TTC549 (cell line): ENCODE data around the gene PI4KA.

ENCODE experiments used
- FAIRE-seq: peaks from 2 replicates; lab custom pipeline; 2012; peaks lifted over from hg19 to GRCh38; lab: Jason Lieb, UNC

The PI4KA gene

DNA sequence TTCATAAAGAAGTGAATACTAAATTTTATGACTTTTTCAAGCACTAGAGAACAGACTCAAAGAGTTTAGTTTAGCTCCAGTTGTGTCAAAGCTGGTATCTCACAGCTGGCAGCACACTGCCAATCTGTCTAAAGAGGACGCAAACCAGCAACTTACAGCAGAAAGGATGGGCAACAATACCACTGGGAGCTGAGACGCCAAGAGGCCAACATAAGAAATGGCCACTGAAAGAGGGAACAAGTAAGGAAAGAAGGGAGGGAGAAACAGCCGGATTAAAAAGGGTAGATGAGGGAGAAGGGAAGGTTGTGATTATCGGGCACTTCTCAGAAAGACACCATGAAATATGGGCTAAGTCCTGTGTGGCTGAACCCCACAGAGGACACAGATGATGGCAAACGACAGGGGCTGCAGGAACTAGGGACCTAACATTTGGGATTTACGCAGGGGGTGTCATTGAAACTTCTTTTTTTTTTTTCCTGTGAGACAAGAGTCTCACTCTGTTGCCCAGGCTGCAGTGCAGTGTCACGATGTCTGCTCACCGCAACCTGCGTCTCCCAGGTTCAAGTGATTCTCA lies 43.0 kb downstream of the PI4KA start:
- FAIRE-seq = no peak

DNA sequence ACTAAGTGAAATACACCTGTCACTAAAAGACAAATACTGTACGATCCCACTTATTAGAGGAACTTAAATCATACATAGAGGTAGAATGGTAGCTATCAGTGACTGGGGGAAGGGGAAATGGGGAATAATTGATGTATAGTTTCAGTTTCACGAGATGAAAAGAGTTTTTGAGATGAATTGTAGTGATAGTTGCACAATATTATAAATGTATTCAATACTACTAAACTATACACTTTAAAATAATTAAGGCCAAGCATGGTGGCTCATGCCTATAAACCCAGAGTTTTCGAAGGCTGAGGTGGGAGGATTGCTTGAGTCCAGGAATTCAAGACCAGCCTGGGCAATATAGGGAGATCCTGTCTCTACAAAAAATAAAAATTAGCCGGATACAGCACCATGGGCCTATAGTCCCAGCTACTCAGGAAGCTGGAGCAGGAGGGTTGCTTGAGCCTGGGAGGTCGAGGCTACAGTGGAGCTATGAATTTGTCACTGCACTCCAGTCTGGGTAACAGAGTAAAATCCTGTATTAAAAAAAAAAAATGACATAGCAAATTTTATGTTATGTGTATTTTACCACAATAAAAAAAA lies 44.3 kb downstream of the PI4KA start:
- no peak for FAIRE-seq

DNA sequence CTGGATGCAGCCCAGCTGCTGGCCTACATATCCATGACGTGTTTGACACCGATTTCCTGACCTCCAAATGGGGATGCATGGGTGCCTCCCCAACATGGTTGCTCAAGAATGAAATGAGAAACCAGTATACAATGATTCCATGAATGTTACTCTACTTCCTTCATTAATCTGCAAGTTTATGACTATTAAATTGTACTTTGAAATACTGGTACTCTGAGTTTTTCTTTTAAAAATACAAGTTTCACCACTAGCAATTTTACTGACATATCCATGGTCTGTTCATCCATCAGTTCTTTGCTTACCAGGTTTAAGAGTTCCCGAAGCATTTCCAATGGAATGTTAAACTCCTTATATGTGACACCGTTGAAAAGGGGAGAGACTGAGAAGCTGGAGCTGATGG lies 45.6 kb downstream of the PI4KA start:
- no peak for FAIRE-seq

DNA sequence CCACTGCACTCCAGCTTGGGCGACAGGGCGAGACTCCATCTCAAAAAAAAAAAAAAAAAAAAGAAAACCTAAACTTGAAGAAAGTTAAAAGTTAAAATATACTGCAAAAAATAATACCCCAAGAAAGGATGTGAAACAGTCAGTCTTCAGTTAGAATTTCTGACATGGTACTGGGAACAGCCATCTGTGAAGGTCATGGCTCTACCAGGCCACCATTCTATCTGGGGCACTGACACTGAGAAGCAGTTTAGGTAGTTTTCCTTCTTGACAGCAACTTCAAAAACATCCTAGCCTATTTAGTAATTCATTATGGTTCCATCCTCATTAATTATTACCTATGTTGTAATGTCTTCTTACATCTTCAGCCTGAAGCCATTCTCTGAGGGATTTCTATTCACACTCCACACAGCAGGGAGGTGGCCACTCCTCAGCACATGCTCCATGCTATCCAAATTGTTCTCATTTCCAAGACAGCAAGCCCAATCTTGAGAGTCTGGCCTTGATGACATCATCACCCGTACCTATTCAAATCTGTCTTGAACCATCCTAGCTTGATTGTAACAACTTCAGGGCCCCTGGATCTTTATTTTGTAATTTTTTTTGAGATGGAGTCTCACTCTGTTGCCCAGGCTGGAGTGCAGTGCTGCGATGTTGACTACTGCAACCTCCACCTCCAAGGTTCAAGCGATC lies 46.5 kb downstream of the PI4KA start:
- no peak for FAIRE-seq

DNA sequence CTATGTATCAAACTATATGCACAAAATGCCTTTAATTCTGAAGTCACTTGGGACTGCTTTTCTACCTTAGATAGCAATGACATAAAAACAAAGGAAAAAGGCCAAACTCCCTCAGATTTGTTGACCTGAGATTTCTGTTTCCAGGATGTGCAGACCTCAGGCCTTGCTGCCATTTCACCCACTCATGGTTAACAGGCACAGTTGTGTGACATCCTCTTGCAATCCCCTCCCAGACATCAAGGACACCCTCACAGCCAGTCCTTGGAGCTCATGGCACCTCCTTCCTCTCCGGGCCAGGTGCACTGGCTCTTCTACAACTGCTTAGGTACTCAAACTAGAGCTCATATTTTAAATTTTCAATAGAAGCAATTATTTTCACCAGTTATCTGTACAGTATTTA lies 47.4 kb downstream of the PI4KA start:
- FAIRE-seq = no peak

DNA sequence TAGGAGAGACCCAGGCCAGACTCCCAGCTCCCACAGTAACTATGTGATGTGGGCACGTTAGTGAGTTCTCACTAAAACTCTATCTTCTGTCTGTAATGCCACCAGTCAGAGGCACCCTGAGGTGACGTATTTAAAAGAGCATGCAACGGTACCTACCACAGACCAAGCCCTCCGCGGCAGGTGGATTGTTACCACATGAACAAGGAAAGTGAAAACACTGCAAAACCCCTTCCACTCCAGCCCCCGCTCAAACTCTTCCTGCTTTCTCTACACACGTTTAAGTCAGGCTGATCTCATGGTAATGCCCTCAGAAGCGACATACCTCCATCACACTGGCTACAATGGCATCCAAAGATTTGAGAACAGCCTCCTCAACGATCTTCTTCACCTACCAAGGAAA lies 48.0 kb downstream of the PI4KA start:
- FAIRE-seq = no peak

DNA sequence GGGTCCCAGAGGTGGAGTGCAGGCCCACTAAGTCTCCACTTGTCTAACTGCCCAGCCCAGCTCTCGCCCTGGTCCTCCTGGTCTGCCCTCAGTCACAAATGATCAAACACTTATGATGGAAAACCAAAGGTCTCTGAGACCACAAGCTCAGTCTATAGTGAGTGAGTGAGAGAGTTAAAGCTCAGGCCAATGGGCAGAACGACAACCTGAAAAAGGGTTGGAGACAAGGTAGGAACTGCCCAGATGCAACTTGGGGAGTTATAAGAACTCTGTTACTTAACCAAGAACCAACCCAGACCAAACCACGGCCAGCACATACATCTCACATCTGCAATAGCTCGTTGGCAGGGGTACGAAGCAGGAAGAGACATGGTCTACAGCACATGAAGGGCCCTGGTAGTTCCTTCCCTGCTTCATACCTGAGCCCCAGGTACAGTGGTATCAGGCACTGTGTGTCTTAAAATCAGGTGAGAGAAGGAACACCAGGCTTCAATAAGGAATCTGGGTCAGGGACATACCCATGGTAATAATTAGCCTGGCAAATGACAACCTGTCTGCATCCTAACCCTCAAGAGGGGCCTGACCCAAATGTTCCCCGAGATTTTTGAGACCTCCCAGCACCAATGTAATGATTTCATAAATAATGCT lies 48.9 kb downstream of the PI4KA start:
- no peak for FAIRE-seq

DNA sequence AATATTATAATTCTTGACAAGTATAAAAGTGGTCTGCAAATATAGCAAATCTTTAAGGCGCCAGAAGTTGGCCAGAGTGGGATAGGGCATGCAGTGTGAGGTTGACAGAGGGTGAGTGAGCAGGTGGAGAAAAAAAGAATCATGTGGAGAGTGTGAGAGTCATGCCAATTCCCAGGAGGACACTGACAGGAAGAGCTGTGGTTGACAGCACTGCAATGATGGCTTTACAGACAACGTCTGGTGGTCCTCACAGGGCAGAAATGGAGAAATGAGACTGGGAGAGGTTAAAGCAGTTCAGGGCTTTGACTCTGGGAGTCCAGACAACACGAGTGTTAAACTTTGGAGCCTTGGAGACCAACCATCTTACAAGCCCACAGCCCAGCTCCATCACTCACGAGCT lies 49.8 kb downstream of the PI4KA start:
- FAIRE-seq = no peak

DNA sequence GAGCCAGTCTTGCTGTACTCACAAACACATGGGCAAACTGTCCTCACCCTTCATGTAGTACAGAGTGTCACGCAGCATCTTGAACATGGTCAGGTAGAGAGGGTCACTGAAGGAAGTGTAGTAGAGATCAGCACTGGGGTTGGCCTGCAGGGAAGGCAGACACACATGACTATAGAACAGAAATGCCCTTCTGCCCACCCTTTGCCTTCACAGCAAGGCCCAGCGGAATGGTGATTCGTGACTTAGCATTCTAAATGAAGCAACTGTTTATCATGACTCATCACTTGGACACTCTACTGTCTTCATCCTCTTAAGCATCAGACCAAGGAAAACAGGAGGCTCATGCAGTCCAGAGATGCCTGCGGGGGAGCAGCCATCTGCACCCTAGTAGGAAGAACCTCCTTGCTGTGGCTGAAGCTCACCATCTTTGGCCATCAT lies 51.3 kb downstream of the PI4KA start:
- FAIRE-seq = no peak

DNA sequence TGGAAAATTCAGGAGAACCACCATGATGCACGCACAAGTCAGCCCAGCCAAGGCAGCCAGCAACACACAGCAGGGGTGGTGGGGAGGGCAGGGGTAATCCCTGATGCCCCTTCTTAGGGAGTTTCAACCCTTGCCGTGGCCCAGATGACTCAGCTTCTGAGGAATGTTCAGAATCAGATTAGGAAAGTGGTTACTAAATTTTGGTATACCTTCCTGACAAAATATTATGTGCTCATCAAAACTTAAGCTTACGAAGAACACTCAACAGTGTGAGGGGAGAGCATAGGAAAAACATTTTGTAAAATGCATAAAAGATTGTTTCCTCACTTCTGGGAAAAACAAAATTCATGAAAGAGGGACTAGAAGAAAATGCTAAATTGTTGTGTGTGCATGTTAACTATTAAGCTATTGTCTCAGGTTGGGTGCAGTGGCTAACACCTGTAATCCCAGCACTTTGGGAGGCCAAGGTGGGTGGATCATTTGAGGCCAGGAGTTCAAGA lies 52.6 kb downstream of the PI4KA start:
- no peak for FAIRE-seq

DNA sequence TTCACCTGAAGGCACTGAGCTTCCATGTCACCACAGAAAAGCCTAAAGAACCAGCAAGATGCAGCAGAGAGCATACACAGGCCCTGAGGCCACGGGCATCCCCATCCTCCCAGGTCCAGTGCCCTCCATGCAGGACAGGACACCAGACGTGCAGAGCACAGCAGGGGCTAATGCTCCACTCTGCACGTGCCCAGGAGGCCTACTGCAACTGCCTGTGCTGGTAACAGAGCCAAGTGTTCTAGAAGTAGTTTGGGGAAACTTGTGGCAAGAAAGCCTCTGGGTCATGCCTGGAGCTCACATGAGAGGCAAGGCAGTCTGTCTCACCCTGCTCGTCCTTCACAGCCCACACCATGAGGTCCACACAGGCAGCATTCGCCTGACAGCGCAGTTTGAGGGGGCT lies 54.0 kb downstream of the PI4KA start:
- no peak for FAIRE-seq

DNA sequence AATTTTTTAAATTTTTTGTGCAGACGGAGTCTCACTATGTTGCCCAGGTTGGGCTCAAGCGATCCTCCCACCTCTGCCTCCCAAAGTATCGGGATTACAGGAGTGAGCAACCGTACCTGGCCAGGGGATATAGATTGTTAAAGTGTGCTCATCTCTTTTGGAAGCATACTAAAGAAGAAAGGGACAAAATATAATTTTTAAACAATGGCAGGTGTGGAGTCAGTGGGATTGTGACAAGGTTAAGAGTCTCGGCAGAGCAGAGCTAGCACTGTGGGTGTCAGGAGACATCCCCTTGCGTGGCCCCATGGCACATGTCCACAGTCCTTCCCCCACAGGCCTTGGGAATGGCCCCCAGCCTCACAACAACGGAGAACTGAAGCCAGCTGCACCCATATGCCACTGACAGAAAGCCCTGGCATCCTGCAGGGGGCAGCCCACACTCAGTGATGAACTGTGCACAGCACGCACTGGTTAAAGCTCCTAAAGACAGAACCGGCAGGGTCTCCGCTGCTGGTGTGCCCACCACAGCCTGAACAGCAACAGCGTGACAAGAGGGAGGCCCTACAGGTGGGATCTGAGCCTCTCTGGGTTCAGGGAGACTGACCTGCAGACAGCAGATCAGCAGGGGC lies 54.8 kb downstream of the PI4KA start:
- no peak for FAIRE-seq

DNA sequence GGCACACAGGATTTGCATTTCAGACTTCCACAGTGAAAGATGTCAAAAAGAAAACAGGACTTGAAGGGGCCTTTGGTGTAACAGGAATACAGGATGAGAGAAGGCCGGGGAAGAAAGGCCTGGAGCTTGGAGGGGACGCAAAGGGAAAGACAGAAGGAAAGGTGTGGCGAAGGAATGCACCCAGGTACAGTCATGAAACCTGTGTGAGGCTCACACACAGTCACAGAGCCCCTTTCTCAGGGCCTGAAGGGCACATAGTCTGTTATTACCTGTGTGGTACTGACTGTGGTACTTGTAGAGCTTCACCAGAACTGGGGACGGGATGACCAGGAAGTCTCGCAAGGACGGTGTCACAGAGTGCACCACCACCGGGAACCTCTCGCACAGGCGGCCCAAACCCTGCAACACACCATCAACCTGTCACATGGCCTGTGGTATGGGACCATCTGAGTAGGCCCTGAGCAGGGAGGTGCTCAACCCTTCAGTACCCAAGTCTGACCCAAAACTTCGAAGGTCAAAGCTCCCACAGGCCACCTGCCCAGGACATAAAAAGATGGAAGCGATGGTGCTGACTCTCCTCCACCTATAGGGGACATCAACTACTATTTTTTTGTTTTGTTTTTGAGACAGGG lies 55.6 kb downstream of the PI4KA start:
- FAIRE-seq = no peak

DNA sequence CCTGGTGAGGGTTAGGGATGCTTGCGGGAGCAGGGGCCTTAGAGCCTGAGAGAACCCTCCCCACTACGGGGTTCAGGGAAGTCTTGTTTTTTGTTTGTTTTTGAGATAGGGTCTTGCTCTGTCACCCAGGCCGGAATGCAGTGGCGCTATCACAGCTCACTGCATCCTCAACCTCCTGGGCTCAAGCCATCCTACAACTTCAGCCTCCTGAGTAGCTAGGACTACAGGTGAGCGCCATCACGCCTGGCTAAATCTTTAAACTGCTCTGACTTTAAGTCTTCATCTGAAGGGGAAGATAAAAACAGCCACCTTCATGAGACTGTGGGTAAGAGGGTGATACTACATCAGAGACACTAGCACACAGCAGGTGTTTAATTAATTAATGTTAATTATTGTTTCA lies 56.2 kb downstream of the PI4KA start:
- no peak for FAIRE-seq

DNA sequence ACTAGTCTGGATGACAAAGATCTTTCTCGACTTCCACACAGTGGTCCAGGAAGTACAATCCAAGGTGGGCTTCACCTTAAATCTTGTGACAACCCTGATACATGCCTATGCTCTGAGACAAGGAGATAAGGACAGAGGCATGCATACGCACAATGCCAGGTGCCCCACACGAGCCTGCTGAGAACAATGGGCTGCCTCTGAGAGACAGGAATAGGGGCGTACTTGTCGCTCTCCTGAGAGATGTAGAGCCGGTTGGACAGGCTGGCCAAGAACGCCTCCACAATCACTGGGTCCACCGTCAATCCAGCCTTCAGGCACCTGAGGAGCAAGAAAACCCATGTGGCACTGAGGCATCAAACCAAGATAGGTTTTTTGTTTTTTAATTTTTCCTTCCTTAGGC lies 59.2 kb downstream of the PI4KA start:
- FAIRE-seq = no peak

DNA sequence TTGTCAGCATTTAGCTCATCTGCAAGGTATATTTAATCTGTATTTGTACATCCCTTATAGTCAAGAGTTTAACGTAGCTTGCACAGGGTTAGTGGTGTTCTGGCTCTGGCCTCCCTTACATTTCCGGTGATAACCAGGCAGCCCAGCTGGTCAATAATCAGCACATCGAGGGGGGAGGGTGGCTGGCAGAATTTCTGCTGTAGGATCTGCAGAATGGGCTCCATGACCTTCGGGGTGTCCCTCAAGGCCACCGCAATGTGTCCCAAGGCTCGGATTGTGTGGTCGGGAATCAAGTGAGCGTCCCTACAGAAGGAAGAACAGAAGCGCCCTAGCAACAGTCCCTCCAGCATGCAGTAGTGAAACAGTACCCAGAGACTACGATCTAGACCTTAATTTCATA lies 59.6 kb downstream of the PI4KA start:
- FAIRE-seq = no peak

DNA sequence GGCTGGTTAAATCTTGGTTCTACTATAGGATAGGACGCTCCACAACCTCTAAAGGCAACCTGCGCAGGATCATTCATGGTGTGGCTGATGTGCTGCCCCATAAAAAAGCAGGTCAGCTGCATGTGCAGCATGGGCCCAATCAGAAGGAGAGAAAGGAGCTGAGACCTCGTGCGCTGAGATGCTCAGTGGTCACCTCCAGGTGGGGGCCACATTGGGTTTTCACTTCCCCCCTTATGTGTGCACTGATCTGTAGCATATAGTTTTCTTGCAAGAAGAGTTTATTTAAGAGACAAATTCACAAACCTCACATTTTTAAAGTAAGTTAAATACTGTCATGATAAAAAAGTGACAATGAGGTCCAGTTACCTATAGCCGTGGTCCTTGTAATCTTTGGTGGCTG lies 60.4 kb downstream of the PI4KA start:
- no peak for FAIRE-seq

DNA sequence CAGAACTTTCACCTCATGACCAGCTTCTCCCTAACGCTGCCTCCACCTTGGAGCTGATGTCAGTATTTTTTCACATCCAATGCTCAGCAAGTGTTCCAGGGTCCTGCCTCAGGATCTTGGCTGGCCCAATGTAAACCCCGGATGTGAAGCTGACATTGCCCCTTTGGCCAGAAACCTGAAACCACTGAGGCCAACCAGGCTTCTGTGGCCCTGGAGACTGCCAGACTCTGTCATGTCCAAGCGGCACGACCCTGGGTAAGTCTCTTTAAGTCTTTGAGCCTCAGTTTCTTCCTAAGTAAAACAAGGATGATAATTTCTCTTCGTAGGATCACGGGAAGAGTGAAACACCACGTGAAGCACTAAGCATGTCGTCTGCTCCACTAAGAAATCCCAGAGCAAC lies 61.9 kb downstream of the PI4KA start:
- no peak for FAIRE-seq

DNA sequence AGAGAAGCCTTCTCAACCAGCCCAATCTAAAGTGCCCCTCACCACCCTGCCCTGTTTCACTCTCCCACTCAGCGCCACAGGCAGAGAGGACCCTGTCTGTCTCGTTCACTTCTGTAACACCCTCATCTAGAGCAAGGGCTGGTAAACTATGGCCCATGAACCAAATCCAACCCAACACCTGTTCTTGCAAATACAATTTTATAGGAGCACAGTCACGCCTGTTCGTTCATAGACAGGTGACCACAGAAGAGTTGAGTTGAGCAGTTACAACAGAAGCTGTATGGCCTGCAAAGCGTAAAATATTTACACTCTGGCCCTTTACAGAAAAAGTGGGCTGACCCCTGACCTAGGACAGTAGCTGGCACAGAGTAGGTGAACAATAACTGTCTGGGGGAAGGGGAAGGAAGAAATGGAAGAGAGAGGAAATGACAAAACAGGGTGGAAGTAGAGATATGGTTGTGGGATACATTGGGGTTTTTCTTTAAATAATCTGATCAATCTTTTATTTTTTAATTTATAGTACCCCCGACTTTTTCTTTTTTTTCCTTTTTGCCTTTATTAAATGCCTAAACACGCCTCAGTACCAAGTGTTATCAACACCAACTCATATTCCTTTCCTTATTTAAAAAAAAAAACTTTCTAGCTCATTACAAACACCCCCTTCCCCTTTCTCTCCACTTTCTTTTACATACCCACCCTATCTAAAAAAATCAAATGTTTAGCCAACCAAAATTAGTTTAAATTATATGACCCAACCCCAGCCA lies 63.8 kb downstream of the PI4KA start:
- no peak for FAIRE-seq

DNA sequence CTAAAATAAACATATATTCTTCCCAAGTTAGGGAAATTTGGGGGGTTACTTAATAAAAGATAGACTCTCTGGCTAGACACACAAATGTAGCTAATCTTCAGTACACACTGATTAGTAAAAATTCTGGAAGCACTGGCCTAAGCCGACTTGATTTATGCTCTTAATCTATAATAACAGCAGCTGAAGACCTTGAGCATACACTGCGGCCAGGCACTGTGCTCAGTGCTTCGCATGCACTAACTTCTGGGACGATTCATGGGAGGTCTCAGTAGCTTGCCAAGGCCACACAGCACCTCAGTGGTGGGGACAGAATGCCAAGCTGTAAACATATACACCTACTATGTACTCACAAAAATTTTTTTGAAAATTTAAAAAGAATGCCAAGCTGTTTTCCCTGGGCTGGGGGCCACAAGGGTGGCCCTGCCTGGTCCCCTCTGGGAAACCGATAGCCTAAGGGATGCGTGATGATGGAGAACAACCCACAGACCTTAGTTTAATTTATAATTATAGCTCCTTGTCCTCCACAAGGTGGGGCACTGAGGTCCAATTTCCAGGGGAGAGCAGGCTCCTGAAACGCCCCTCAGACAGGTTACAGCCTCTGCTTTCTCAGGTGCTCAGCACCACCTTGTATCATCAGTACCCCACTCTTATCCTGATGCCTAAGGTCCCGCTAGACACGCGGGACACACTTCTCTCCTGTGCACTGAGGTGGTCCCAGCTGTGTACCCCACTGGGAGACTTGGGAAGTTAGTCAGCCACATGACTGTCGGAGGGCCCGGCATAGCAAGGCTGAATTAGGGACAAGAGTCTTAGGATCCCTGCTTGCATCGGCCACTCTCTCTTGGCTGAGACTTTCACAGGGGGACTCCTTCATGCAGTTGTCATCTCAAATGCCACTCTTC lies 64.6 kb downstream of the PI4KA start:
- no peak for FAIRE-seq
